IPS-18c (cell line): ENCODE measurements around the gene TXNIP.
"Not testable (repeated sequence)": the region's sequence is repeated elsewhere in the genome, so short reads cannot be mapped to it uniquely, and the experiment has no call there.

Experiments
- H3K4me3 ChIP-seq: 2 replicates; pipeline ENCODE4 v1.7.0; 2013; ENCODE audit warnings: low read depth, mild to moderate bottlenecking, low read length, moderate library complexity; ENCODE audit not compliant: insufficient read depth
- H3K9me3 ChIP-seq: one replicate; pipeline ENCODE4 v1.6.1; 2013; ENCODE audit warnings: mild to moderate bottlenecking, low read length, moderate library complexity; ENCODE audit not compliant: control insufficient read depth, insufficient read depth

The TXNIP gene, protein sequence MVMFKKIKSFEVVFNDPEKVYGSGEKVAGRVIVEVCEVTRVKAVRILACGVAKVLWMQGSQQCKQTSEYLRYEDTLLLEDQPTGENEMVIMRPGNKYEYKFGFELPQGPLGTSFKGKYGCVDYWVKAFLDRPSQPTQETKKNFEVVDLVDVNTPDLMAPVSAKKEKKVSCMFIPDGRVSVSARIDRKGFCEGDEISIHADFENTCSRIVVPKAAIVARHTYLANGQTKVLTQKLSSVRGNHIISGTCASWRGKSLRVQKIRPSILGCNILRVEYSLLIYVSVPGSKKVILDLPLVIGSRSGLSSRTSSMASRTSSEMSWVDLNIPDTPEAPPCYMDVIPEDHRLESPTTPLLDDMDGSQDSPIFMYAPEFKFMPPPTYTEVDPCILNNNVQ

GRCh38 chr1:145996433-145997015 lies at the start of gene TXNIP:
Gene TXNIP, minus strand, starts transcription at chr1:145996579. Its CDS starts 313 bp downstream, at chr1:145996266.
- Histone ChIP-seq H3K4me3 (peak within 1 kb of the TSS; percentile 56), H3K9me3 (no peaks in the 10 kb centered on the region)

DNA sequence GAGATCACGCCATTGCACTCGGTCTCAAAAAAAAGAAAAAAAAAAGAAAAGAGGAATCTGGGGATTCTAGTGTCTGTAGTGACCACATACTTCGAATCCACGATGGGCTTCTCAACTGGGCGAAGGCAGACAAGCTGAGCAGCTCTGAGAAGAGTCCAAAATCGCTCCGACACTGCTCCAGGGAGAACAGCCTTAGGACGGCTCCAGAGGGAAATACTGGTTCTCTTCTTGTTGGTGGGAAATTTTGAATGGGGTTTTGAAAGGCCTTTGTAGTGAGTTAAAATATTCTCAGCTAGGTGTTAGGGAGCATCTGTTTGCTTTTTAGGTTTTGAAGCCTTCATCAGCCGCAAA lies 43.4 kb upstream of the TXNIP start:
- Histone ChIP-seq H3K4me3 (no peak overlapping the region; the same call in 1 of the 2 replicates), H3K9me3 (no peaks in the 10 kb centered on the region)

- peak overlapping the region; percentile 99 for H3K4me3 ChIP-seq
- no peaks in the 10 kb centered on the region for H3K9me3 ChIP-seq
These were observed 40.7 kb upstream of the TXNIP start for GRCh38 chr1:146036965-146037646.

DNA sequence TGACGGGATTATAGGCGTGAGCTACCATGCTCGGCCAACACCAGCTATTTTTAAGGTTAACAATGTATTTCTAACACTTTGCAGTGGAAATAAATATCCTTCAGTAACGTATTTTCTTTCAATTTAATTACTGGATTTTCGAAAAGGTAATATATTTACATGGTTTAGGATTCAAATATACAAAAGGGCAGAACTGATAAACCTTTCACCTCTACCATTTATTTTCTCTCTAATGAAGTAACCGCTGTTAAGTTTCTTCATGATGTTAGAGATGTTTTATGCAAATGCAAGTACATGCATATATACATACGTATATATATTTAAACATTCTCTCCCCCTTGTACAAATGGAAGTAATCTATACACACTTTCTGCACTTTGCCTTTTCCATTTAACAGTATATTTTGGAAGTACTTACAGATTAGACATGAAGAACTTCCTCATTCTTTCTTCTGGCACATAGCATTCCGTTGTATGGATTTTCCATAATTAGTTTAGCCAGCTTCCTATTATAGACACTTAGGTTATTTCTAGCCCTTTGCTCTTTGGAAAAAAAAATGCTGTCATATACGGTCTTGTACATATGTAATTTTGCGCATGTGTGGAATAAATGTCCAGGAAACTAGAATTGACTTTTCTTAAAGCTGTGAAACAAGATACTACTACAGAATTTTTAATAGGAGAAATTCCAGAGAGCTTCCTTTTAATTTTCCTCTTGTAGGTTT lies 40.0 kb upstream of the TXNIP start:
- Histone ChIP-seq H3K4me3 (peak overlapping the region; percentile 42; the same call in 1 of the 2 replicates), H3K9me3 (no peaks in the 10 kb centered on the region)

DNA sequence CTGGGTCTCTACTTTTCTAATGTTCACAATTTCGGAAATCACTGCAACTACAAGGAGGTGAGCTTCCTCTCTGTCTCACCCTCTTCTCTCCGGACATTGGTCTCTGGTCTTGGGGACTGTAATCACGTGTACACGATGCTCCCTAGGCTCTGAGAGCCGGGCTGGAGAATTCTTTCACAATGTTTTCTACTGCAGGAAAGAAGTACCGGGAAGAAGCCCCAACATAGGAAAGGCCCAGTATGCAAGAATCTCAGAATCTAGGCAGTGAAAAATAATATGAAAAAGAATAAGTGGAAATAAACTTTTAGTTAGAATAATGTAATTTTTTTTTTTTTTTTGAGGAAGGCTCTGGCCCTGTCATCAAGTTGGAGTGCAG lies 38.7 kb upstream of the TXNIP start:
- peak overlapping the region; percentile 1; the same call in 1 of the 2 replicates for H3K4me3 ChIP-seq
- no peaks in the 10 kb centered on the region for H3K9me3 ChIP-seq

DNA sequence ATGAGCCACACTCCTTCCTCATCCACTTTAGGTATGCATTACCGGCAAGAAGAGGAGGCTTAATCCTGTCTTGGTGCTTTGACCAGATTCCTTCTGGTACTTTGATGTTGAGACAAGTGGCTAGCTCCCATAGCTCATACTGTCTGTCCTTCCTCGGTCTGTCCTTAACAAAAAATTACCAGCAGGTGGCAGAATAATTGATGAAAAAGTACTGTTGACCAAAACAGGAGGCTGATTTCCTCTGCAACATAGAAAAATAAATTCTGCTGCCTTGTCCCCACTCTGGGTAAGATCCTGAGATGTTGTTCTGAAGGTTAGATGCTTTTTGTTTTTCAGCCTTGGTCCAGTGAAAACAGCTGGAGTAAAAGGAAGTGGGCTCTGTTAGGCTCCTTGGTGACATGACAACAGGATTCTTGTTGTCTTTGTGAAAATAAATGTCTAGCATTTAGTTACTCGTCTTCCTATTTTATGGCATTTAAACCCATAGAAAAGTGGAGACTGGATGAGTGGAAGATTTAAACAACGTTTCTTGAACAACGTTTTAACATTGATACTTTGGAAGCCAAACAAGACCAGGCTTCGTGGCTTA lies 36.3 kb upstream of the TXNIP start:
- H3K9me3 ChIP-seq = no peaks in the 10 kb centered on the region

DNA sequence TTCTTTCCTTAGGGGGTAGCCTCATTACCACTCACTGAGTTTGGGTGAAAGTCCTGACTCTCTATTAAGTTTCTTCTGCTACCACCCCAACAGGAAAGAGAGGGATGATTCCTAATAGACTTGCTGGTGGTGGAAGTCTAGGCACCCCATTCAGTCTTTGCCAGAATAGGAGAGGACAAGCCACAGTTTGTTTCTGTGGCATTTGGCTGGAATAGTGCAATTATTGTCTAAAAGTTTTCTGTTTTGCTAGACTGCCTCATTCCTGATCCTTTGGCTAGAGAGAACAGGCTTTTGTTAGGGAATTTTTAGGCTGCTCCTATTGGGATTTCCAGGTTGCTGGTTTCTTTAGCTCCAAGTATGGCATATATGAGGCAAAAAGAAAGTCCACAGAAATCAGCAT lies 35.1 kb upstream of the TXNIP start:
- no peak overlapping the region for H3K4me3 ChIP-seq
- H3K9me3 ChIP-seq = no peaks in the 10 kb centered on the region

More for the DNA sequence above, 36.3 kb upstream of the TXNIP start:
- H3K4me3 ChIP-seq = no peak overlapping the region

DNA sequence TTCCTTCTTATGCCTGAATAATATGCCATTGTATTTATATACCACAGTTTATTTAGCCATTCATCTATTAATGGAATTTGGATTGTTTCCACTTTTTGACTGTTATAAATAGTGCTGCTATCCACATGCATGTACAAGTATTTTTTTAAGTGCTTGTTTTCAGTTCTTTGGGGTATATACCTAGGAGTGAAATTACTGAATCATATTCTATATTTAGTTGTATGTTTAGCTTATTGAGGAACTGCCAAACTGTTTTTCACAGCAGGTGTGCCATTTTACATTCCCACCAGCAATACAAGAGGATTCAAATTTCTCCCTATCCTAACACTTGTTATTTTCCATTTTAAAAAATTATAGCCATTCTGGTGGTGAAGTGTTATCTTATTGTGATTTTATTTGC lies 32.7 kb upstream of the TXNIP start:
- no peak overlapping the region for H3K4me3 ChIP-seq

DNA sequence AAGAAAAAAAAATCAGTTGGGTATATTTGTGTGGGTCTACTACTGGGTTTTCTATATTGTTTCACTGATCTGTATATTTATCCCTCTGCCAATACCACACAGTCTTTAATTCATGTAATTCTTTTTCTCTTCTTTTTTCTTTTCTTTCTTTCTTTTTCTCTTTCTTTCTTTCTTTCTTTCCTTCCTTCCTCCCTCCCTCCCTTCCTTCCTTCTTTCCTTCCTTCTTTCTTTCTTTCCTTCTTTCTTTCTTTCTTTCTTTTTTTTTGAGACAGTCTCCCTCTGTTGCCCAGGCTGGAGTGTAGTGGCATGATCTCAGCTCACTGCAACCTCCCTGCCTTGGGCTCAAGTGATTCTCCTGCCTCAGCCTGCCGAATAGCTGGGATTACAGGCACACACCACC lies 30.3 kb upstream of the TXNIP start:
- H3K9me3 ChIP-seq, H3K4me3 ChIP-seq: not testable (repeated sequence)

More for the DNA sequence above, 32.7 kb upstream of the TXNIP start:
- no peaks in the 10 kb centered on the region for H3K9me3 ChIP-seq

DNA sequence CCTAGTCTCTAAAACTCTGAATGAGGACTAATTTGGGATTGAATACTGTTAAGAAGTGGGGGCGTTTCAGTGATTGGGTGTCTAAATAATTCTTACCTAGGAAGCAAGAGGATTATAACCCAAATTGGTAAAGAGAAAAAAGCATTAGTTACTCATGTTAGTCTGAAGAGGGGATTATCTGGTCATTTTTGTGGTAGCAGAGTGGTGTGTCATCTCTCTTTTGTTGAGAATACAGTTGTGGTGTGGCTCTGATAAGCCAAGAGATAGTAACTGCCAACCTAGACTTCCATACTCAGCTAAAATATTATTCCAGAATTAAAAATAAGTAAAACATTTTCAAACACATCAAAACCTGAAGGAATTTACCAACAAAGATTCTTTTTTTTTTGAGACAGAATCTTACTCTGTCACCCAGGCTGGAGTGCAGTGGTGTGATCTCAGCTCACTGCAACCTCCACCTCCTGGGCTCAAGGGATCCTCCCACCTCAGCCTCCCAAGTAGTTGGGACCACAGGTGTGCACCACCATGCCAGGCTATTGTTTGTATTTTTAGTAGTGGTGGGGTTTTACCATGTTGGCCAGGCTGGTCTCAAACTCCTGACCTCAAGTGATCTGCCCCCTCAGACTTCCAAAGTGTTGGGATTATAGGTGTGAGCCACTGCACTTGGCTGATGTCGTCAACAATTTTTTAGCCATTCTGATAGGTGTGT lies 29.6 kb upstream of the TXNIP start:
- not testable (repeated sequence) for H3K4me3 ChIP-seq, H3K9me3 ChIP-seq

DNA sequence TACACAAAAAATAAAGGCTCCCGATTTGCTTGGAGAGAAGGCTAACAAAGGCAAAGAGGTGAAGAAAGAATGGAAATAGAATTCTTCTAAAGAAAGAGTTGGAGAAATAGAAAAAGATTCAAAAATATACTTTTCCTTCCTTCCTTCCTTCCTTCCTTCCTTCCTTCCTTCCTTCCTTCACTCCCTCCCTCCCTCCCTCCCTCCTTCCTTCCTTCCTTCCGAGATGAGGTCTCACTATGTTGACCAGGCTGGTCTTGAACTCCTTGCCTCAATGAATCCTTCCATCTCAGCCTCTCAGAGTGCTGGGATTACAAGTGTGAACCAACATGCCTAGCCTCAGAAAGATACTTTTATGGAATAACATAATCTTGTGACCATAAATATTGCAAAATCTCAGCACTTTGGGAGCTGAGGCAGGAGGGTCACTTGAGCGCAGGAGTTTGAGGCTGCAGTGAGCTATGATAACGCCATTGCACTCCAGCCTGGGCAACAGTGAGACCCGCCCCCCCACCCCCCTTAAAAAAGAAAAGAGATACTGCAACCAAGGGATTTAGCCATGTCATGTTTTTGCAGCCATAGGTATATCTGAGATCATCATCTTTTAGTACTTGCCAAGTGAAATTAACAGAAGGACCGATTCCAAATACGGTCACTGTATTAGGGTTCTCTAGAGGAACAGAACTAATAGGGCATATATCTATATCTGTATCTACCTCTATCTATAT lies 26.2 kb upstream of the TXNIP start:
- Histone ChIP-seq H3K4me3 (no peak overlapping the region), H3K9me3 (no peaks in the 10 kb centered on the region)

- Histone ChIP-seq H3K4me3 (no peak within 1 kb of the TSS), H3K9me3 (no peaks in the 10 kb centered on the region)
These were observed 25.4 kb upstream of the TXNIP start, which contains the start of gene HJV for GRCh38 chr1:146021622-146022402. Gene HJV, minus strand, starts transcription at chr1:146021735. Its CDS starts 1,504 bp downstream, at chr1:146020231.

DNA sequence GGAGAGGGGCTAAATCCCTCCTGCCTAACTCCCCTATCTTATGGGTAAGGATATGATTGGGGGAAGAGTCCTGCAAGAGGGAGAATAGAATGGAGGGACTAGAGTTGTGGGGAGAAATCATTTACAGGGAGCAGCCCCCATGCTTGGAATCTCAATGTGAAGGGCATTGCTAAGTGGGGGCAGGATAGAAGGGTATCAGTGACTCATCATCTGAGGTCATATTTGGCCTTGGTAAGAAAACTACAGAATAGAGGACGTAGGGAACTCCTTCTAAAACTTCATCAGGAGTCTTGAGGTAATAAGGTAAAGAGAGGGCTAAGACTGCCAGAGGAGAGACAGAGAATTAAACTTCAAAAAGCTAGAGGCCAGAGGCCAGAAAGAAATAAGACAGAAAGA lies 24.7 kb upstream of the TXNIP start:
- H3K9me3 ChIP-seq = no peaks in the 10 kb centered on the region
- no peak overlapping the region for H3K4me3 ChIP-seq

- Histone ChIP-seq H3K4me3 (peak overlapping the region; percentile 51; the same call in 1 of the 2 replicates), H3K9me3 (no peaks in the 10 kb centered on the region)
These were observed 24.0 kb upstream of the TXNIP start for GRCh38 chr1:146020058-146021049.
